BLaER1 treated with 17β-estradiol and CSF1 and Interleukin-3, amounts not matched to agents 10 nM and 100 nM (cell line): ENCODE data around the gene PAX7.

Experiments used
- H3K27ac ChIP-seq, 11 experiments: shearing (Covaris generic); formaldehyde crosslinking; 2 replicates each; pipeline ENCODE4 v1.8.1; 2022
- H3K27me3 ChIP-seq, 11 experiments: shearing (Covaris generic); formaldehyde crosslinking; 2 replicates each; pipeline ENCODE4 v1.8.1; 2022
- H3K36me3 ChIP-seq, 11 experiments: shearing (Covaris generic); formaldehyde crosslinking; 2 replicates each; pipeline ENCODE4 v1.8.1; 2022
- H3K4me1 ChIP-seq, 10 experiments: shearing (Covaris generic); formaldehyde crosslinking; 2 replicates each; pipeline ENCODE4 v1.8.1; 2022
- H3K4me2 ChIP-seq, 11 experiments: shearing (Covaris generic); formaldehyde crosslinking; 2 replicates each; pipeline ENCODE4 v1.8.1; 2022
- H3K4me3 ChIP-seq, 10 experiments: shearing (Covaris generic); formaldehyde crosslinking; 2 replicates each; pipeline ENCODE4 v1.8.1; 2022
- H3K9ac ChIP-seq, 11 experiments: shearing (Covaris generic); formaldehyde crosslinking; 2 replicates each; pipeline ENCODE4 v1.8.1; 2022
- H3K9me3 ChIP-seq, 11 experiments: shearing (Covaris generic); formaldehyde crosslinking; replicated peaks in 1 of 11; 2 replicates each; pipeline ENCODE4 v1.8.1; 2022
- H4K20me1 ChIP-seq, 11 experiments: shearing (Covaris generic); formaldehyde crosslinking; 2 replicates each; pipeline ENCODE4 v1.8.1; 2022
- Cebpa-rat ChIP-seq, 11 experiments: shearing (Covaris generic); IDR thresholded peaks; 2 replicates each; pipeline ENCODE4 v1.8.1; 2022

Gene PAX7

DNA sequence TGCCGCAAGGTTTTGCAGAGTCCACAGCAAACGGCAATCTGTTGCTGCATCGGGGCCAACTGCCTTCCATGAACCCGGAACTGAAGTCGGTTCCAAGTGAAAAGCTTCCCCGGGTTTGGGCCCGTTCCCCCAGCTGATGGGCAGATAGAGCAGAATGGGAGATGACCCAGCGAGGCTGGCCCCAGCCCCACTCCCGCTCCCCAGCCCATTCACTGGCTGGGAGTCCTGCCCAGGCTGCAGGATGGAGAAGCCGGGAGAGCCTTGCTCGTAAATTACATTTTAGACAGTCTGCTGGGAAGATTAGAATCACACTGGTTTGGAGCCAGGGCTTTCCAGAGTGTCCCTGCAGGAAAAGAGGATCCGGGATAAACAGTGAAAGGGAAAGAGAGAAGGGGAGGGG, 31.6 kb upstream of the PAX7 start:
- no peaks in the 10 kb centered on the region for H3K36me3 ChIP-seq
- H3K4me3 ChIP-seq, result no peak overlapping the region
- no peak for TF ChIP-seq Cebpa-rat (IDR thresholded peaks at IDR 0.05)
- no peak overlapping the region for H3K27ac ChIP-seq
- H3K4me1 ChIP-seq, result no peaks in the 10 kb centered on the region
- no peak overlapping the region for H3K9ac ChIP-seq
- H3K9me3 ChIP-seq, result no peaks in the 10 kb centered on the region
- peaks cover 0 to 8% (median 0%) of the 10 kb centered on the region in 11 experiments; a peak in 4 of 22 replicates for H4K20me1 ChIP-seq
- peaks cover 14 to 25% (median 22%) of the 10 kb centered on the region in 11 experiments for H3K27me3 ChIP-seq
- H3K4me2 ChIP-seq, result no peak overlapping the region

DNA sequence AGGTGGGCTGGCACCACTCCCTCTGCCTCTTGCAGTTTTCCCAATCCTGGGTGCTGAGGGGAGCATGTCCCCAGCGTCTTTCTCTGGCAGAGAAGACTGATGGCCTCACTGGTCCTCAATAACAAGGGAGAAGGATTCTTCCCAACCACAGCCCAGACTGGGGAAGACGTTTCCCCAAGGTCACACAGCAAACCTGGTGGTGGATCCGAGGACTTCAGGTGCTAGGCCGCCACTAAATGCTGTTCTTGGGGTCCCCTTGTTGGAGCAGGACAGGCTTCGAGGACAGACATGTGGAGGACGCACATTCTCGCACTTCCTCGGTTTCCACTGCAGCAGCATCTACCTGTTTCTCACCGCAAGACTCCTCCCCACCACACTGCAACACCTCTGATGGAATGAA, 30.9 kb upstream of the PAX7 start:
- Histone ChIP-seq H4K20me1 (peaks cover 0 to 10% (median 0%) of the 10 kb centered on the region in 11 experiments; a peak in 4 of 22 replicates), H3K4me3 (no peak overlapping the region), H3K27me3 (peaks cover 14 to 25% (median 22%) of the 10 kb centered on the region in 11 experiments), H3K4me1 (no peaks in the 10 kb centered on the region), H3K4me2 (no peak overlapping the region), H3K9me3 (no peaks in the 10 kb centered on the region), H3K9ac (no peak overlapping the region), H3K36me3 (no peaks in the 10 kb centered on the region), H3K27ac (no peak overlapping the region)
- TF ChIP-seq Cebpa-rat (IDR thresholded peaks at IDR 0.05), result no peak

DNA sequence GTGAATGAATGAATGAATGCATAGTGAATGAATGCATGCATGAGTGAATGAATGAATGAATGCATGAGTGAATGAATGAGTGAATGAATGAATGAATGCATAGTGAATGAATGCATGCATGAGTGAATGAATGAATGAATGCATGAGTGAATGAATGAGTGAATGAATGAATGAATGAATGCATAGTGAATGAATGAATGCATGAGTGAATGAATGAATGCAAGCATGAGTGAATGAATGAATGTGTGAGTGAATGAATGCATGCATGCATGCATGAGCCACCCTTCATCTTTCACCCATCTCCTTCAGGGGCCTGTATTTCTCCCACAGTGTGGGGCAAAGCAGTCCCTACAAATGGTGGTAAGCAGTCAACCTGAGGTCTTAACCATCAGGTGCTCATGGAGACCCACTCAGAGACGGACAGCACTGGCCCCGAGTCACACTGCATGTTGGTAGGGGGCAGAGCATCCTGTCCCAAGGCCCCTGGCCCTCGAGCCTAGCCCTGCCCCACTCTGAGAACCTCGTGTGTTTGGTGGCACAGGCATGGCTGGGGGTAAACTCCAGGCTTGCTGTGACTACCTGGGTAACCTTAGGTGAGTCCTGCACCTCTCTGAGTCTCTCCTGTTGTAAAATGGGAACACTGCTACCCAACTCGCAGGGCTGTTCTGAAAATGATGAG, 28.0 kb upstream of the PAX7 start:
- H3K27me3 ChIP-seq, result peaks cover 14 to 25% (median 22%) of the 10 kb centered on the region in 11 experiments
- no peak overlapping the region for H3K4me2 ChIP-seq
- H3K27ac ChIP-seq, result no peak overlapping the region

DNA sequence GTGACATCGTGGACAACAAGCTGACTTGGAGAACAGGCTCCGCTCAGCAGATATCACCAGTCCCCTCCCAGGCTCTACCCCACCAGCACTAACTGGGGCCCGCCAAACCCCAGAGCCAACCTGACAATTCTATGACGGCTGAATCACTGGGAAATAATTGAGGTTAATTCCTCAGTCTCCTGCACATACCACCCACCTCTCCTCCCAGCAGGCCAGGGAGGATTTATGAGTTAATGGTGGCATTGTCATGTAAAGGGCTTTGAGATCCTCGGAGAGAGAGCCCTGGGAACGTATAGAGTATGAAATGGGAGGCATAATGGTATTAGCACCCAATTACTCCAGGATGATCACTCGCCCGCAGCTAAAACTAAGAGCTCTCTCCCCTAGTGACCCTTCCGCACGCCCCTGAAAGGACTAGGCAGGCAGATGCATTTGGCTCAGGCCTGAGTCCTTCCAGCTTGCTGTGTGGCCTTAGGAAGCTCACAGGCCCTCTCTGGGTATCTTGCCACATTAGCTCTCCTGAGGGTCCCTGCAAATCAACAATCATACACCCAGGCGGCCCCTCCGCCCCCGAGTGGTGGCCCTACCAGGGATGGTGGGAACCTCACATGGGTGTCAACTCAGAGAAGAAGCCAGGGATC, 27.3 kb upstream of the PAX7 start:
- H3K36me3 ChIP-seq, result no peaks in the 10 kb centered on the region
- H3K27me3 ChIP-seq, result peaks cover 13 to 21% (median 18%) of the 10 kb centered on the region in 11 experiments
- TF ChIP-seq Cebpa-rat (IDR thresholded peaks at IDR 0.05), result no peak
- H3K4me3 ChIP-seq, result no peak overlapping the region
- no peaks in the 10 kb centered on the region for H3K9me3 ChIP-seq
- H3K27ac ChIP-seq, result no peak overlapping the region
- H3K4me1 ChIP-seq, result no peaks in the 10 kb centered on the region
- H3K9ac ChIP-seq, result no peak overlapping the region
- no peak overlapping the region for H3K4me2 ChIP-seq
- peaks cover 0 to 20% (median 0%) of the 10 kb centered on the region in 11 experiments; a peak in 4 of 22 replicates for H4K20me1 ChIP-seq

More for the DNA sequence above, 28.0 kb upstream of the PAX7 start:
- H3K4me1 ChIP-seq, result no peaks in the 10 kb centered on the region
- peaks cover 0 to 20% (median 0%) of the 10 kb centered on the region in 11 experiments; a peak in 4 of 22 replicates for H4K20me1 ChIP-seq
- H3K9me3 ChIP-seq, result no peaks in the 10 kb centered on the region
- H3K4me3 ChIP-seq, result no peak overlapping the region
- H3K9ac ChIP-seq, result no peak overlapping the region
- no peak for TF ChIP-seq Cebpa-rat (IDR thresholded peaks at IDR 0.05)
- no peaks in the 10 kb centered on the region for H3K36me3 ChIP-seq

DNA sequence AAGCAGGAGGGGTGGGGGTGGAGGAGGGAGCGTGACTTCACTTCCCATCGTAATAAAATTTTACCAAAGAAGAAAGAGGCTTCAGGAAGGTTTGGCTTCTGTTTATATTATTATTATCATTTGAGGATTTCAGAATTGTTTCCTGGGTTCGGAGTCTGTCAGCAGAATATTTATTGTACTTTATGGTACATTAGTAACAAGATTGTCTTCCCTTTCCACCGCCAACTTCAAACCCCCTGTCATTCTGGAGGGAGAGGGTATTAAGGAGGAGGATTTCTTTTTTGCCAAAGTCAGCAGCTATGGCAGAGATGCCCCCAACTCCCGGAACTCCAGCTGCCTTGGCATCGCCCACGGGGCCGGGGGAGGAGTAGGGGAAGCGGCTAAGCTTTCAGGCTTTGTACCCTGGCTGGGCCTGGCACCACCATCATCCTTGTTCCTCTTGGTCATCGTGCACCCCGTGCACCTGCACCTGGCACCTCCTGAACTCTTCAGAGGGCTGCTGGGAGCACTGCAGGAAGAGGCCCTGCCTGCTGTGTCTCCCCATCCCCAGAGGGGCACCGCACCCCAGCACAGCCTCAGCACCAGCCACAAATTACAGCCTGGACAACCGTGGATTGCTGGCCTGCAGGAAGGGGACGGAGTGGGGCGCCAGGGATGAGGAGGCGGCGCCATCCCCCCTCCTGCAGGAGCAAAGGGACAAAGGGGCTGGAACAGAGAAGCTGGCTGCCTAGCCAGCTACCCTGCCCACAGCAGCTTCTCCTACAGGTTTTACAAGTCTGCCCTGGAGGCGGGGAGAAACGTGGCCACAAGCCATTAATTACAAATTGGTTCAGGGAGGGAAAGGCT, 24.0 kb upstream of the PAX7 start:
- Histone ChIP-seq H3K27me3 (peaks cover 0 to 4% (median 0%) of the 10 kb centered on the region in 11 experiments; a peak in 2 of 22 replicates), H3K4me2 (no peak overlapping the region), H3K9ac (no peak overlapping the region), H4K20me1 (peaks cover 0 to 20% (median 0%) of the 10 kb centered on the region in 11 experiments; a peak in 4 of 22 replicates), H3K9me3 (no peaks in the 10 kb centered on the region), H3K36me3 (no peaks in the 10 kb centered on the region), H3K4me1 (no peaks in the 10 kb centered on the region), H3K27ac (no peak overlapping the region), H3K4me3 (no peak overlapping the region)
- TF ChIP-seq Cebpa-rat (IDR thresholded peaks at IDR 0.05), result no peak

DNA sequence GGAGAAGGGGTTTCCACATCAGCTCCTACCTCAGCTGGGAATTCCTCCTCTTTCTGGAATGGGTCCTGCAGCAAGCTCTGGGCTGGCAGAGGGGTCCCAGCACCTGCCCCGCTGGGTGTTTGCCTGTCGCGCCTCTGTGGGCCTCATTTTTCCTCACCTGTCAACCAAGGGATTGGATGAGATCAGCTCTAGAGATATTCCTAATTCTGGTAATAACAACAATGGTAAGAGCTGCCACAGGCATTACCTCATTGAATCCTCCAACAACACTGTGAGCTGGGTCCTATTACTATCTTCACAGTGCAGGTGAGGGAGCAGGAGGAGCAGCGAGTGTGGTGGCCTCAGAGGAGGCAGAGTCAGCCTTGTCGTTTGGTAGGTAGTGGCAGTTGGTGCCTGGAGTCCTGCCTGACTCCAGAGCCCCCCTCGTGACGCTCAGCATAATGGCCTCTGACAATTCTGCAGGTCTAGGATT, 23.3 kb upstream of the PAX7 start:
- H3K9ac ChIP-seq, result no peak overlapping the region
- H4K20me1 ChIP-seq, result peaks cover 0 to 20% (median 0%) of the 10 kb centered on the region in 11 experiments; a peak in 3 of 22 replicates
- H3K4me2 ChIP-seq, result no peak overlapping the region
- no peaks in the 10 kb centered on the region for H3K36me3 ChIP-seq
- no peaks in the 10 kb centered on the region for H3K4me1 ChIP-seq
- peaks cover 0 to 11% (median 0%) of the 10 kb centered on the region in 11 experiments; a peak in 7 of 22 replicates for H3K27me3 ChIP-seq
- TF ChIP-seq Cebpa-rat (IDR thresholded peaks at IDR 0.05), result no peak
- no peak overlapping the region for H3K27ac ChIP-seq
- H3K9me3 ChIP-seq, result no peaks in the 10 kb centered on the region
- no peak overlapping the region for H3K4me3 ChIP-seq

DNA sequence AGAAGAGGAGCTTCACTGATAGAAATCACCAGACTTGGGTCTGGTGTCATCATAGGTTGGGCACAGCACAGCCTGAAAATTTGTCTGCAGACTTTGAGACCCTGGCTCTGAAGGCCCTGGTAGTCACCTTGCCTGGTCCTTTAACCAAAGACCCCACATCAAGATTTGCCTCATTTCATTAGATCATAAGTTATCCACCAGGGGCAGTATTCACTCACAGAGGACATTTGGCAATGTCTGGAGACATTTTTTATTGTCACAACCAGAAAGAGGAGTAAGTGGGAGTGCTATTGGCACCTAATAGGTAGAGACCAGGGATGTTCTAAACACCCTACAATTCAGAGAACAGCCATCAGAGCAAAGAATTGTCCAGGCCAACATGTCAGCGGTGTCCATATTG, 22.1 kb upstream of the PAX7 start:
- Histone ChIP-seq H3K9ac (no peak overlapping the region), H3K27ac (no peak overlapping the region), H3K36me3 (no peaks in the 10 kb centered on the region), H4K20me1 (peaks cover 0 to 18% (median 0%) of the 10 kb centered on the region in 11 experiments; a peak in 3 of 22 replicates), H3K4me3 (no peak overlapping the region), H3K4me2 (no peak overlapping the region), H3K27me3 (peaks cover 0 to 12% (median 0%) of the 10 kb centered on the region in 11 experiments; a peak in 7 of 22 replicates), H3K9me3 (no peaks in the 10 kb centered on the region), H3K4me1 (no peaks in the 10 kb centered on the region)
- no peak for TF ChIP-seq Cebpa-rat (IDR thresholded peaks at IDR 0.05)

DNA sequence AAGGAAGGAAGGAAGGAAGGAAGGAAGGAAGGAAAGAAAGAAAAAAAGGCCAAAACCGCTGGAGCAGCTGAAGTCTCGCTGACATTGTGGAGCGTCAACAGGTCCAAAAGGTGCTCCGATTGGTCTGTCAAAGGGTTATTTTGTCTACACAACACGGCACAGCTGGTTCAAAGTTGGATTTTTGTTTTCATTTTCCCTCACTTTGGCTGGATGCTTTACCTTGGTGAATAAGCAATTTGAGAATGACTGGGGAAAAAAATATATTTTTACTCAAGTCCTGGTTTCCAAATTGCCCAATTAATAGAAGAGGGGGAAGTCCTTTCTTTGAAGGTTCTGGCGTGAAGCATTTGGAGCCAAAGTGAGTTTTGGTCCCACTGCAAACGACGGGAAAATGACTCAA, 19.3 kb upstream of the PAX7 start:
- H3K4me3 ChIP-seq, result no peak overlapping the region
- no peak for TF ChIP-seq Cebpa-rat (IDR thresholded peaks at IDR 0.05)
- no peaks in the 10 kb centered on the region for H3K4me1 ChIP-seq
- H3K27me3 ChIP-seq, result peaks cover 0 to 12% (median 0%) of the 10 kb centered on the region in 11 experiments; a peak in 7 of 22 replicates
- no peak overlapping the region for H3K9ac ChIP-seq
- no peaks in the 10 kb centered on the region for H3K36me3 ChIP-seq
- H4K20me1 ChIP-seq, result peaks cover 0 to 10% (median 0%) of the 10 kb centered on the region in 11 experiments; a peak in 3 of 22 replicates
- no peak overlapping the region for H3K27ac ChIP-seq
- no peak overlapping the region for H3K4me2 ChIP-seq
- no peaks in the 10 kb centered on the region for H3K9me3 ChIP-seq

DNA sequence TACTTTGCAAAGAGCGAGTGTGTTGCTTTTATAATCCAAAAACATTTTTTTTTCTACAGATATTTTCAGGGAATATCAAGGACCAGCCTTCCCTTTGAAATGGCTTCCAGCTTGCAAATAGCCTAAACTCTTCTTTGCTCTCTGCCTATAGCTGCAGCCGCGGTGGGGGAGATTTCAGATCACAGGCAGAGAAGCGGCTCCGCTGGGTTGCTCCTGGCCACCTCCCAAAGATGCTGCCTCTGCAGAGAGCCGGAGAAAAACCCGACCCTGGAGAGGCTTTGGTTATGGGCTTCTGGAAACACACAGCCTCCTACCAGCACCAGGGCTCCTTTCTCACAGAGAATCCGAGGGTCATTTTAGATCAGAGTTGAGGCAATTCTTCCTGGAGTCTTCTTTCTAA, 18.6 kb upstream of the PAX7 start:
- Histone ChIP-seq H3K4me3 (no peak overlapping the region), H3K27ac (no peak overlapping the region)

More for the DNA sequence above, 18.6 kb upstream of the PAX7 start:
- Histone ChIP-seq H3K9me3 (no peaks in the 10 kb centered on the region), H3K4me2 (no peak overlapping the region), H4K20me1 (peaks cover 0 to 4% (median 0%) of the 10 kb centered on the region in 11 experiments; a peak in 2 of 22 replicates), H3K36me3 (no peaks in the 10 kb centered on the region), H3K4me1 (no peaks in the 10 kb centered on the region), H3K27me3 (peaks cover 0 to 12% (median 0%) of the 10 kb centered on the region in 11 experiments; a peak in 8 of 22 replicates), H3K9ac (no peak overlapping the region)
- TF ChIP-seq Cebpa-rat (IDR thresholded peaks at IDR 0.05), result no peak
